COLO668 (cell line): ENCODE measurements around the gene POLR2J2.
"Not testable (repeated sequence)": the region's sequence is repeated elsewhere in the genome, so short reads cannot be mapped to it uniquely, and the experiment has no call there.

Experiments used
- DNase-seq: peaks from one replicate; lab custom pipeline; 2025; ENCODE audit not compliant: unreplicated experiment; lab: John Stamatoyannopoulos, UW

Gene POLR2J2

GRCh38 chr7:102673447-102674067 lies 2.1 kb upstream of the POLR2J2 start:
- DNase-seq = not testable (repeated sequence)

- DNase-seq = not testable (repeated sequence)
Measured at GRCh38 chr7:102671956-102672307, 469 bp upstream of the POLR2J2 start.

GRCh38 chr7:102667523-102667922 lies 3.9 kb downstream of the POLR2J2 start:
- DNase-seq = not testable (repeated sequence)

GRCh38 chr7:102666850-102667249 lies 4.6 kb downstream of the POLR2J2 start:
- not testable (repeated sequence) for DNase-seq

- DNase-seq = not testable (repeated sequence)
Measured at GRCh38 chr7:102664765-102665164, 6.7 kb downstream of the POLR2J2 start.

GRCh38 chr7:102649924-102650323 lies 21.5 kb downstream of the POLR2J2 start, which contains the start of gene SPDYE2B:
Gene SPDYE2B, plus strand, starts transcription at chr7:102650319. Its CDS starts 2,030 bp downstream, at chr7:102652349.
- not testable (repeated sequence) for DNase-seq

GRCh38 chr7:102647813-102648212 lies 23.6 kb downstream of the POLR2J2 start:
- DNase-seq = not testable (repeated sequence)

GRCh38 chr7:102643404-102643803 lies 28.1 kb downstream of the POLR2J2 start:
- DNase-seq = not testable (repeated sequence)

- not testable (repeated sequence) for DNase-seq
Measured at GRCh38 chr7:102642691-102643090, 28.8 kb downstream of the POLR2J2 start, which contains the start of gene UPK3BL1. Gene UPK3BL1, minus strand, starts transcription at chr7:102642791. Its CDS starts 50 bp downstream, at chr7:102642741.

- DNase-seq = not testable (repeated sequence)
Measured at GRCh38 chr7:102638848-102639247, 32.6 kb downstream of the POLR2J2 start.

GRCh38 chr7:102636956-102637355 lies 34.5 kb downstream of the POLR2J2 start:
- DNase-seq = not testable (repeated sequence)

GRCh38 chr7:102635354-102635753 lies 36.1 kb downstream of the POLR2J2 start:
- not testable (repeated sequence) for DNase-seq

GRCh38 chr7:102634299-102634698 lies 37.2 kb downstream of the POLR2J2 start:
- DNase-seq = not testable (repeated sequence)

- not testable (repeated sequence) for DNase-seq
Measured at GRCh38 chr7:102630622-102631021, 40.8 kb downstream of the POLR2J2 start.

GRCh38 chr7:102627271-102627904 lies 44.1 kb downstream of the POLR2J2 start:
- DNase-seq = not testable (repeated sequence)

GRCh38 chr7:102618122-102618521 lies 53.3 kb downstream of the POLR2J2 start:
- DNase-seq = not testable (repeated sequence)

- DNase-seq = not testable (repeated sequence)
Measured at GRCh38 chr7:102616507-102617125, 54.8 kb downstream of the POLR2J2 start, which contains the start of gene RASA4. Gene RASA4, minus strand, starts transcription at chr7:102616756. Its CDS starts 67 bp downstream, at chr7:102616689.
